Stimulated activated CD4-positive, alpha-beta T cell treated with anti-CD3 and anti-CD28 coated beads, Interleukin-4, amount 100 ng/mL, for 1 hour (primary cell): ENCODE measurements around the gene EFNA3.

ENCODE experiments used
- DNase-seq: peaks from one replicate; pipeline ENCODE4 v3.0.0-alpha.2; 2020

EFNA3 gene

DNA sequence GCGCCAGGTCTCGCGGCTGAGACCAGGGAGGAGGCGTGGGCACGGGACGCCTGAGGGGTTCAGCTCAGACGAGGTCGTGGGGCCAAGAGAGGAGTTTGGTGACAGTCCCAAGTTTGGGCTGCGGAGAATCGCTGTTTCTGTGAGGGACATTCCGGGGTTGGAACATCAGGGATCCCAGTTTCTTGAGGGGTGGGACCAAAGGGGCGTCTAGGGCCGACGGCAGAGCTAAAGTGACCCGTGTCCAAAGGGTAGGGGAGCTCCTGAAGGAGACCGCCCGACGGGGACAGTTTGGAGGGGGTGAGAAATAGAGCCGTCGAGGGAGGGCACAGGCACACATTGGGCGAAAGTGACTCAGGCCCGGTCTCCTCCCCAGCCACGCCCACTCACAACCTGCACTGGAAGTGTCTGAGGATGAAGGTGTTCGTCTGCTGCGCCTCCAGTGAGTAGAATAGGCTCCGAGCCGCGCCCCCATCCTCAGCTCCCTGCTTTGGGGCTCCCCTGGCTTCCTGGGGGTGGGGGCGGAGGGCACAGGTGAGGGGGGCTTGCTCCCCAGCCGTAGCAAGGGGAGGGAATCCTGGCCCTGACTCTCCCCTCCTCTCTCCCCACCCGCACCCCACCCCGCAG is 7.0 kb downstream of the EFNA3 start:
- peak; percentile 80 for DNase-seq

GRCh38 chr1:155086128-155086741 is 7.6 kb downstream of the EFNA3 start:
- peak; percentile 81 for DNase-seq

DNA sequence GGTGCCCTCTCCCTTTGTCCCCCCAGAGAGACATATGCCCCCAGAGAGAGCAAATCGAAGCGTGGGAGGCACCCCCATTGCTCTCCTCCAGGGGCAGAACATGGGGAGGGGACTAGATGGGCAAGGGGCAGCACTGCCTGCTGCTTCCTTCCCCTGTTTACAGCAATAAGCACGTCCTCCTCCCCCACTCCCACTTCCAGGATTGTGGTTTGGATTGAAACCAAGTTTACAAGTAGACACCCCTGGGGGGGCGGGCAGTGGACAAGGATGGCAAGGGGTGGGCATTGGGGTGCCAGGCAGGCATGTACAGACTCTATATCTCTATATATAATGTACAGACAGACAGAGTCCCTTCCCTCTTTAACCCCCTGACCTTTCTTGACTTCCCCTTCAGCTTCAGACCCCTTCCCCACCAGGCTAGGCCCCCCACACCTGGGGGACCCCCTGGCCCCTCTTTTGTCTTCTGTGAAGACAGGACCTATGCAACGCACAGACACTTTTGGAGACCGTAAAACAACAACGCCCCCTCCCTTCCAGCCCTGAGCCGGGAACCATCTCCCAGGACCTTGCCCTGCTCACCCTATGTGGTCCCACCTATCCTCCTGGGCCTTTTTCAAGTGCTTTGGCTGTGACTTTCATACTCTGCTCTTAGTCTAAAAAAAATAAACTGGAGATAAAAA is 8.4 kb downstream of the EFNA3 start:
- DNase-seq: no peak

DNA sequence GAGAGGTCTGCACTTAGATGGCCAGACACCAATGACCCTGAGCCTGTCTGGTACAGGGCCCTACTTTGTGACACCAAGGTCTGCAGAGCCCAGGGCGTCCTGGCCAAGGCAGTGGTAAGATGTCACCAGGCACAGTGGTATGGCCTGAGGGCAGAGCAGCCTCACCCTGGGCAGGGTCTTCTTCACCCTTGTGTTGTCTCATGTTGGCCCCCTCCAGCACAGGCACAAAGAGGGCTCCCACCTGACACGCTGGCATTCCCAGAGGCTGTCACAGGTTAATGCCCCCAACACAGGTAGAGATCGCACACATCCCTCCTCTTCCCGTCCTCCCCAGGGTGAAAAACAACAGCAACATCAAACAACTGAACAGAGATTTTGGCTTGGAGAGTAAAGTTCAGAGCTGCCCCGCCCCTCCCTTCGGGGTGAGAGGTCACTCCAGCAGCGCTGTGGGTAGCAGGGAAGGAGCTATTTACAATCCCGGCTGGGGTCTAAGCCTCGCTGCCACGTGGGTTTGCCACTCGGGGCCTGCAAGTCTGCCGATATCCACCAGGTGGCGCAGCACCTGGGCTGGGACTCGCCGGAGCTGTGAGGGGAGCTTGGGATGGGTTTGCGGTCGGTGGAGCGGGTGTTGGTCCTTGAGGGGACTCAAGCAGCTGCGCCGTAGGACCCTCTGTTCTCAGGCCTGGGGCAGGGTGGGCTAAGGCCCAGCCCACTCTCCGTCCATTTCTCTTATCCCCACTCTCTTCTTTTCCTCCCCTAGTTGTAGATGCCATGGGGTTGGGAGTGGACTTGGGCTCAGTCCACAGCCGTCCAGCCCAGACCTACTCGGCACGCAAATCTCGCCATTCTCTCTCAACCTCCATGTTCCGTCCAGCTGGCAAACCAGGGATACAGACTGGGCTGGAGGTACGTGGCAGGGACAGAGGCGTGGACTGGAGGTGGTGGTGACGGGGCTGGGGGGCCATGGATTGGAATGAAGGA is 12.7 kb downstream of the EFNA3 start:
- peak; percentile 83 for DNase-seq

GRCh38 chr1:155092131-155092530 is 13.5 kb downstream of the EFNA3 start:
- no peak for DNase-seq

DNA sequence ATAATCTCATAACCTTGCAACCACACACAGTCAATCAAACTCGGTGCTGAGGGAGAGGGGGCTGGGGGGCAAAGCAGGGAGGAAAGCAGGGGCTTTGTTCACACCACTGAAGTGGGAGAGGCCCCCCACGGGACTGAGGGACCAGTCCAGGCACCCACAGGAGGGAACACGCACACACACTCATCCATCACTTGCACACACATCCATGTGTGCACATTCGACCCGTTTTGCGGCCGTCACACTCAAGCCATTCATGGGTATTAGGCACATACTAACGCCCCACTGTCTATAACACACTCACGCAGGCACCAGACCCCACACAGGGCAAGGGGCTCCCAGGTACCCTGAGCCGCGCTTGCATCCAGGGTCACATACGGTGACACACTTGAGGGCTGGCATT is 14.0 kb downstream of the EFNA3 start:
- DNase-seq: no peak

- DNase-seq: no peak
Measured at GRCh38 chr1:155093911-155094621, 15.4 kb downstream of the EFNA3 start.

GRCh38 chr1:155094622-155094948 is 15.9 kb downstream of the EFNA3 start:
- DNase-seq: no peak

- DNase-seq: no peak
Measured at GRCh38 chr1:155099331-155099730, 20.7 kb downstream of the EFNA3 start.

DNA sequence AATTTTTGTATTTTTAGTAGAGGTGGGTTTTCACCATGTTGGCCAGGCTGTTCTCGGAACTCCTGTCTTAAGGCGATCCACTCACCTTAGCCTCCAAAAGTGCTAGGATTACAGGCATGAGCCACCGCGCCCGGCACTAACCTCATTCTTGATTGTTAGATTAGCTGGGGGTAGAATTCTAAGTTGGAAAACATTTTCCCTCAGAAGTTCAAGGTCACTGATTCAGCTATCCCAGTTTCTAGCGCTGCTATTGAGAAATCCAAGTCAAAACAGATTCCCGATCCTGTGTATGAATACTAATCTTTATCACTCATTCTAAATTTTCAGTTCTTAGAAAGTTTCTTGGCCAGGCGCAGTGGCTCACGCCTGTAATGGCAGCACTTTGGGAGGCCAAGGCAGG is 24.7 kb downstream of the EFNA3 start:
- no peak for DNase-seq

DNA sequence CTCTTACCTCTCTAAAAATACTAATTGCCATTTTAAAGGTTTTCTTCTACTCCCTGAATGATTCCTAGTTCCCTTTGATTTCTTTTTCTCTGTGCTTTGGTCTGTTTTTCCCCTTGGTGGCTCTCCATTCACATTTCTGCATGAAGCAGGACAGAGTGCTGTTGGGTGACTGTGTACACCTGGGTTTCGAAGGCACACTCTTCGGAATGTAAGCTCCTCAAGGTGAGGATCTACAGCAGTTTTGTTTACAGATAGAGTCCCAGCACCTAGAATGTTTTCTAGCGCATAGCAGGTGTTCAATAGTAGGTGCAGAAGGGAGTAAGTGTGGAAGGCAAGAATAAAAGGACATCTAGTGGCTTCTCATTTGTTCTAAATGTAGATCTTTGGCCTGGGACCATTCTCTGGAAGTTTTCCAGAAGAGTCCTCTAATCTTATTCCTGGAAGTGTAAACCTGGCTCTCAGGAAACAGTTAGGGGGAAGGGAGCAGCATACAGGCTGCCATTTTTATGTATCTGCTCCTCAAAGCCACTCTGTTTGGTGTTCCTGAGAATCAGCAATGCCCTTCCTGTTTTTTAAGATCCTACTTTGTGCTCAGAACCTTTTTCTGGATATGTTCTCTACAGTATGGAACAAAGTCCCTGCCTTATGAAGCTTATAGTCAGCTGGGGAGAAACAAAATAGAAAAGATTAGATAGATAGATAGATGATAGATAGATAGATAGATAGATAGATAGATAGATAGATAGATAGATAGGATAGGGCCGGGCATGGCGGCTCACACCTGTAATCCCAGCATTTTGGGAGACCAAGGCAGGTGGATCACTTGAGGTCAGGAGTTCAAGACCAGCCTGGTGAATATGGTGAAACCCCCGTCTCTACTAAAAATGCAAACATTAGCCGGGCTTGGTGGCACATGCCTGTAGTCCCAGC is 26.2 kb downstream of the EFNA3 start:
- no peak for DNase-seq

GRCh38 chr1:155105604-155106011 is 27.0 kb downstream of the EFNA3 start:
- no peak for DNase-seq

- no peak for DNase-seq
Measured at GRCh38 chr1:155106862-155107261, 28.2 kb downstream of the EFNA3 start.

- no peak for DNase-seq
Measured at GRCh38 chr1:155107309-155108264, 28.9 kb downstream of the EFNA3 start.

DNA sequence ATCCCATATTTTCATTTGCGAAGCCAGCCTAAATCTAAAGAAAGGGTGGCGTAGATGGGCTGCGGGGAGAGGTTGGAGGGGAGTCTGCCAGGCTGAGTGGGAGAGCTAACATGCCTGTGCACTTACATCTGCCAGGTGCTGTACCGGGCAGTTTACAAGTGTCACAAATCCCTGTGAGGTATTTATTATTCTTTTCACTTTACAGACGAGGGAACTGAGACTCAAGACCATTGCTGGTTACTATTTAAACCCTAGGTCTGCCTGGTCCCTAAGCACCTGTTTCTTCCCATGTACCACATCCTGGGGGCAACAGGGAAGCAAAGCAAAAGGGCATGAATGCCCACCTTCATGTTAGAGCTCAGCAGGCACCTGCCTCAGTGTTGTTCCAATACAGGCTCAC is 29.7 kb downstream of the EFNA3 start:
- no peak for DNase-seq

GRCh38 chr1:155110381-155110780 is 31.7 kb downstream of the EFNA3 start:
- no peak for DNase-seq

GRCh38 chr1:155110826-155111225 is 32.2 kb downstream of the EFNA3 start:
- no peak for DNase-seq

DNA sequence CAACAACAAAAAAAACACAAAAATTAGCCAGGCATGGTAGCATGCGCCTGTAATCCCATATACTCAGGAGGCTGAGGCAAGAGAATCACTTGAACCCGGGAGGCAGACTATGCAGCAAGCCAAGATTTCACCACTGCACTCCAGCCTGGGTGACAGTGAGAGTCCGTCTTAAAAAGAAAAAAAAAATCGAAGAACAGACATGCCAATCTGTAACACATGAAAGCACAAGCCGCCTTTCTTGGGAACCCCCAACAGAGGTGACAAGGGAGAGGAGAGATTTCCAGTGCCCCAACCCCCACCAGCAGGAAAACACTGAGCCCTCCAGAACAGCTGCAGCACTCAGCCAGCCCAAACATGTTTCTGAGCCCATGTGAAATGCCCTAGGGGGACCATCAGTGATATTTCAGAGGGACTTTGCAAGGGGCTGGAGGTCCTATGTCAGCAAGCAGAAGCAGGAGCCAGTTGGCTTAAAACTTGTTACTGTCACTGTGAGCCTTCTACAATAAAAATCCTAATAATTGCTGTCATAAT is 34.9 kb downstream of the EFNA3 start:
- DNase-seq: no peak

DNA sequence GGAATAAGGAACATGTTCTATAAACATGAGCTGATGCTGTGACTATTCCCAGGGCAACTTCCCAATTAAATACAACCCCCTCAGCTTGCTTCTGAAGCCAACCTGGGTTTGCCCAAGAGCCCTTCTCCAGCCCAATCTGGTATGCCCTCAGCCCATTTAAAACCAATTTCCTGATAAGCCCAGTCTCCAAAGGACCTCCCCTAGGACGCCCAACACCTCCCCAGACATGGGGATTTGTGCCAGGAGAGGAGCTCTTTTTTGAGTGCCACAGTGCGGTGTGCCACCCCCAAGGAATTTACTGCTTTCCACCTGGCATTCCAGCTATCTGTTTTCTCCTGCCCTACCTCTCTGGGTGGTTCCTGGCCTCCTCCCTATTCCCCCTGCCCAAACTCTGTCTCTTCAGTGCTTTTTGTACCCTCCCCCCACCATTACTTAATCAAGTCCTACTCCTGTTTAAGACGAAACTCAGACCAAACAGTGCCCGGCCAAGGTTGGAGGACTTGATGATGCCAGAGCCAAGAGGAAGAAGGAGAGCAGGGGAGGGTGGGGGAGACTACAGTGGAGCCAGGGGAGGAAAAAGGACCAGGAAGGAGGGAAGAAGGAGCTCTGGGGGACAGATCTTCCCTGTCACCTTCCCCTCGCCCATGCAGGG is 37.6 kb downstream of the EFNA3 start:
- DNase-seq: no peak

GRCh38 chr1:155117610-155118009 is 39.0 kb downstream of the EFNA3 start:
- no peak for DNase-seq
